ENCODE data around the gene DIS3. TPM values are rescaled to one million over a fixed set of nuclear protein-coding genes. Genes with fewer than 3 reads are reported as not detected.

Gene DIS3
- total and polyA plus RNA-seq, 9 of the 15 experiments (the other 6 are each of a cell fraction or from before 2014, with no cell fraction given) = 6.0 to 48.9 (median 34.2) TPM

DNA sequence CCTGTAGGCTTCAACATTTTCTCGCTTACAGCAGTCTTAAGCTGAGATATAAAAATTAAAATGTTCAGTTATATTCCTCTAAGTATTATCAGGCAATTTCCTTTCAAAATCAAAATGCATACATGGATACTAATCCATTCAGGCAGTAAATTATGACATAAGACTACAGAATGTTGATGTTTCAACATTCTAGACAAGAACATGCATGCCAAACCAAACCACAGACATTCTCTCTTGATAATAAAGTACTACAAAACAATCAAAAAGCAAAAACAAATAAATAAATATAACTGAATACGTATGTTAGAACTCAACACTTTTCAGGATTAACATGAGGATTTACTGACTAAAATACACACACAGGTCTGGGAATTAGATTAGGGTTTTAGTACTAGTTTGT lies 7.7 kb downstream of the DIS3 start (continued):
- TF ChIP-seq E2F5 (CRISPR knock-in tag; IDR thresholded peaks at IDR 0.05) (no peak), ZNF316 (IDR thresholded peaks at IDR 0.05) (no peak)
- TF ChIP-seq, protein P1, sequence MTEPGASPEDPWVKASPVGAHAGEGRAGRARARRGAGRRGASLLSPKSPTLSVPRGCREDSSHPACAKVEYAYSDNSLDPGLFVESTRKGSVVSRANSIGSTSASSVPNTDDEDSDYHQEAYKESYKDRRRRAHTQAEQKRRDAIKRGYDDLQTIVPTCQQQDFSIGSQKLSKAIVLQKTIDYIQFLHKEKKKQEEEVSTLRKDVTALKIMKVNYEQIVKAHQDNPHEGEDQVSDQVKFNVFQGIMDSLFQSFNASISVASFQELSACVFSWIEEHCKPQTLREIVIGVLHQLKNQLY (CRISPR knock-in tag; conservative IDR thresholded peaks at IDR 0.05) = no peak
- TF ChIP-seq, protein P2, sequence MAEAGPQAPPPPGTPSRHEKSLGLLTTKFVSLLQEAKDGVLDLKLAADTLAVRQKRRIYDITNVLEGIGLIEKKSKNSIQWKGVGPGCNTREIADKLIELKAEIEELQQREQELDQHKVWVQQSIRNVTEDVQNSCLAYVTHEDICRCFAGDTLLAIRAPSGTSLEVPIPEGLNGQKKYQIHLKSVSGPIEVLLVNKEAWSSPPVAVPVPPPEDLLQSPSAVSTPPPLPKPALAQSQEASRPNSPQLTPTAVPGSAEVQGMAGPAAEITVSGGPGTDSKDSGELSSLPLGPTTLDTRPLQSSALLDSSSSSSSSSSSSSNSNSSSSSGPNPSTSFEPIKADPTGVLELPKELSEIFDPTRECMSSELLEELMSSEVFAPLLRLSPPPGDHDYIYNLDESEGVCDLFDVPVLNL (CRISPR knock-in tag; IDR thresholded peaks at IDR 0.05; ENCODE audit: low read depth) = no peak
- TF ChIP-seq, protein P3, sequence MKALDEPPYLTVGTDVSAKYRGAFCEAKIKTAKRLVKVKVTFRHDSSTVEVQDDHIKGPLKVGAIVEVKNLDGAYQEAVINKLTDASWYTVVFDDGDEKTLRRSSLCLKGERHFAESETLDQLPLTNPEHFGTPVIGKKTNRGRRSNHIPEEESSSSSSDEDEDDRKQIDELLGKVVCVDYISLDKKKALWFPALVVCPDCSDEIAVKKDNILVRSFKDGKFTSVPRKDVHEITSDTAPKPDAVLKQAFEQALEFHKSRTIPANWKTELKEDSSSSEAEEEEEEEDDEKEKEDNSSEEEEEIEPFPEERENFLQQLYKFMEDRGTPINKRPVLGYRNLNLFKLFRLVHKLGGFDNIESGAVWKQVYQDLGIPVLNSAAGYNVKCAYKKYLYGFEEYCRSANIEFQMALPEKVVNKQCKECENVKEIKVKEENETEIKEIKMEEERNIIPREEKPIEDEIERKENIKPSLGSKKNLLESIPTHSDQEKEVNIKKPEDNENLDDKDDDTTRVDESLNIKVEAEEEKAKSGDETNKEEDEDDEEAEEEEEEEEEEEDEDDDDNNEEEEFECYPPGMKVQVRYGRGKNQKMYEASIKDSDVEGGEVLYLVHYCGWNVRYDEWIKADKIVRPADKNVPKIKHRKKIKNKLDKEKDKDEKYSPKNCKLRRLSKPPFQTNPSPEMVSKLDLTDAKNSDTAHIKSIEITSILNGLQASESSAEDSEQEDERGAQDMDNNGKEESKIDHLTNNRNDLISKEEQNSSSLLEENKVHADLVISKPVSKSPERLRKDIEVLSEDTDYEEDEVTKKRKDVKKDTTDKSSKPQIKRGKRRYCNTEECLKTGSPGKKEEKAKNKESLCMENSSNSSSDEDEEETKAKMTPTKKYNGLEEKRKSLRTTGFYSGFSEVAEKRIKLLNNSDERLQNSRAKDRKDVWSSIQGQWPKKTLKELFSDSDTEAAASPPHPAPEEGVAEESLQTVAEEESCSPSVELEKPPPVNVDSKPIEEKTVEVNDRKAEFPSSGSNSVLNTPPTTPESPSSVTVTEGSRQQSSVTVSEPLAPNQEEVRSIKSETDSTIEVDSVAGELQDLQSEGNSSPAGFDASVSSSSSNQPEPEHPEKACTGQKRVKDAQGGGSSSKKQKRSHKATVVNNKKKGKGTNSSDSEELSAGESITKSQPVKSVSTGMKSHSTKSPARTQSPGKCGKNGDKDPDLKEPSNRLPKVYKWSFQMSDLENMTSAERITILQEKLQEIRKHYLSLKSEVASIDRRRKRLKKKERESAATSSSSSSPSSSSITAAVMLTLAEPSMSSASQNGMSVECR (CRISPR knock-in tag; IDR thresholded peaks at IDR 0.05) = no peak
